A673 (cell line): ENCODE measurements around the gene MAN2A2. TPM values are rescaled to one million over a fixed set of nuclear protein-coding genes. Genes with fewer than 3 reads are reported as not detected.

Source experiments
- BruUV-seq: library from RNA; stranded (reverse); fragments of 400-500 nt; replicated peaks from 2 replicates; lab custom pipeline; 2021; lab: Mats Ljungman, UMichigan
- CTCF ChIA-PET: fragments of 300-600 bp; sonication (Branson Sonifier 250); formaldehyde crosslinking; loops from one replicate; lab custom pipeline; 2022; ENCODE audit warnings: antibody characterized with exemption; lab: Charles Lee
- POLR2A ChIA-PET: fragments of 300-600 bp; sonication (Branson Sonifier 250); formaldehyde crosslinking; loops from one replicate; lab custom pipeline; 2022; ENCODE audit warnings: antibody characterized with exemption; ENCODE audit not compliant: low non-redundant PET; lab: Charles Lee
- DNase-seq: peaks from one replicate; pipeline ENCODE4 v3.0.0-alpha.2; 2015; ENCODE audit warnings: low spot score
- H3K27ac ChIP-seq: fragments of 200-600 bp; sonication (generic); 2 replicates; pipeline ENCODE4 v1.5.1; 2016; ENCODE audit warnings: mixed run types, low read depth, mild to moderate bottlenecking, mixed read lengths, antibody characterized with exemption, low read length; ENCODE audit not compliant: poor library complexity, severe bottlenecking
- H3K27me3 ChIP-seq: fragments of 200-600 bp; sonication (generic); replicated peaks from 2 replicates; pipeline ENCODE4 v1.6.1; 2017; ENCODE audit warnings: mixed run types, low read depth, mild to moderate bottlenecking, mixed read lengths, antibody characterized with exemption, low read length; ENCODE audit not compliant: insufficient read depth, poor library complexity
- H3K36me3 ChIP-seq: fragments of 200-600 bp; sonication (generic); 2 replicates; pipeline ENCODE4 v1.6.1; 2016; ENCODE audit warnings: mixed run types, mild to moderate bottlenecking, mixed read lengths, antibody characterized with exemption, low read length; ENCODE audit not compliant: insufficient read depth, poor library complexity, severe bottlenecking
- H3K4me1 ChIP-seq: fragments of 200-600 bp; sonication (generic); 2 replicates; pipeline ENCODE4 v1.6.1; 2017; ENCODE audit warnings: mixed run types, mild to moderate bottlenecking, mixed read lengths, antibody characterized with exemption, low read length; ENCODE audit not compliant: insufficient read depth, poor library complexity, severe bottlenecking
- H3K4me3 ChIP-seq: fragments of 200-600 bp; sonication (generic); 2 replicates; pipeline ENCODE4 v1.5.1; 2016; ENCODE audit warnings: low read depth, mixed run types, mild to moderate bottlenecking, mixed read lengths, low read length; ENCODE audit not compliant: poor library complexity, severe bottlenecking
- H3K9me3 ChIP-seq: fragments of 200-600 bp; sonication (generic); 2 replicates; pipeline ENCODE4 v1.6.1; 2016; ENCODE audit warnings: mixed run types, low read depth, mild to moderate bottlenecking, mixed read lengths, antibody characterized with exemption, low read length; ENCODE audit not compliant: poor library complexity, severe bottlenecking
- EZH2 ChIP-seq: fragments of 200-600 bp; sonication (generic); IDR thresholded peaks from 2 replicates; pipeline ENCODE4 v1.6.1; 2017; ENCODE audit warnings: borderline replicate concordance, low read depth, mild to moderate bottlenecking, mixed read lengths, antibody characterized with exemption, low read length; ENCODE audit not compliant: poor library complexity, severe bottlenecking
- intact Hi-C: fragments of 100-400 bp; cut with micrococcal nuclease; formaldehyde crosslinking; loops from one replicate; pipeline ENCODE4 v1.10.0; 2022; ENCODE audit not compliant: unreplicated experiment
- total RNA-seq: library from RNA; stranded (reverse); gene quantifications from 2 replicates; pipeline ENCODE4 v1.2.3, GENCODE V29; 2021
- TF ChIP-seq, protein P1 (sequence below): fragments of 300-800, 200-600 bp; sonication (generic); conservative IDR thresholded peaks from 2 replicates; pipeline ENCODE4 v1.5.1; 2017; ENCODE audit warnings: low read depth, mild to moderate bottlenecking, antibody characterized with exemption, low read length, moderate library complexity, mixed read lengths

MAN2A2 gene
- total RNA-seq, 1 experiment from 2014 or later: 75.7 TPM

DNA sequence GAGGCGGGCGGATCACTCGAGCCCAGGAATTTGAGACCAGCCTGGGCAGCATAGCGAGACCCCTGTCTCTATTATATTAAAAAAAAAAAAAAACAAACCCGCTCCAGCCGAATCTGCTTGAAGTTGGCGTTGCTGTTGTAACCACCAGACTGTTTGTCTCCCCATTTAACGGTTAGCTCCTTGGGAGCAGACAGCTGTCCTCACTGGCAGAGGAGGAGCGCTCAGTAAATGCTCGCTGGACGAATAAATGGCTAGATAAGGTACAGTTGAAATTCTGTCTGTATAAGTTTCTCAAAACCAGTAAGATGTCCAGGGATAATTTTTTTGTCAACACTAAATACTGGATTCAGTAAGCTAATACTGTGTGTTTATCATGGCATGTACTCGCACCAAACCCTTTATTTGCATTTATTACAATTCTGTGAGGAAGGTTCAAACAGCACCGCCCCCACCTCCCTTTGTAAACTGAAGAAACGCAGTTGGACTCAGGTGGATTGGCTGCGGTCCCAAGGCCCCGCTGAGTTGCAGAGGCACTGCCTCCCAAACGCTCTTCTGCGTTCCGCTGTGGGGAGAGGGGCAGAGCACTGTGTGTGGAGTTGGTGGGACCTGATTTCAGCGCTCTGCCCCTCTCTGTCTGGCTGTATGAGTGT is 52.6 kb downstream of the MAN2A2 start:
- Histone ChIP-seq H3K4me1 (peaks cover 15% of the 10 kb centered on the region), H3K27ac (peak overlapping the region; percentile 98), H3K9me3 (no peaks in the 10 kb centered on the region), H3K4me3 (peak overlapping the region; percentile 76), H3K27me3 (no peaks in the 10 kb centered on the region), H3K36me3 (peaks cover 34% of the 10 kb centered on the region)
- TF ChIP-seq, protein P1, sequence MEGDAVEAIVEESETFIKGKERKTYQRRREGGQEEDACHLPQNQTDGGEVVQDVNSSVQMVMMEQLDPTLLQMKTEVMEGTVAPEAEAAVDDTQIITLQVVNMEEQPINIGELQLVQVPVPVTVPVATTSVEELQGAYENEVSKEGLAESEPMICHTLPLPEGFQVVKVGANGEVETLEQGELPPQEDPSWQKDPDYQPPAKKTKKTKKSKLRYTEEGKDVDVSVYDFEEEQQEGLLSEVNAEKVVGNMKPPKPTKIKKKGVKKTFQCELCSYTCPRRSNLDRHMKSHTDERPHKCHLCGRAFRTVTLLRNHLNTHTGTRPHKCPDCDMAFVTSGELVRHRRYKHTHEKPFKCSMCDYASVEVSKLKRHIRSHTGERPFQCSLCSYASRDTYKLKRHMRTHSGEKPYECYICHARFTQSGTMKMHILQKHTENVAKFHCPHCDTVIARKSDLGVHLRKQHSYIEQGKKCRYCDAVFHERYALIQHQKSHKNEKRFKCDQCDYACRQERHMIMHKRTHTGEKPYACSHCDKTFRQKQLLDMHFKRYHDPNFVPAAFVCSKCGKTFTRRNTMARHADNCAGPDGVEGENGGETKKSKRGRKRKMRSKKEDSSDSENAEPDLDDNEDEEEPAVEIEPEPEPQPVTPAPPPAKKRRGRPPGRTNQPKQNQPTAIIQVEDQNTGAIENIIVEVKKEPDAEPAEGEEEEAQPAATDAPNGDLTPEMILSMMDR: no peak
- no peak for TF ChIP-seq EZH2
- BruUV-seq: TSS peak; percentile 48
- ChIA-PET POLR2A (interaction anchor here (0.5 kb wide), 1 partner anchor 641 kb away, joined by 10 read pairs; no protein-coding TSS in a partner anchor), CTCF (interaction anchor here (0.7 to 1.7 kb wide), 10 partner anchors 8 to 808 kb away, joined by 3 to 26 read pairs (median 8); partner anchors contain the start of genes HDDC3 and UNC45A)
- DNase-seq: peak; percentile 55
- intact Hi-C loops: loop anchor here (1.0 to 5.0 kb wide), 3 partner anchors 20 to 315 kb away; partner anchors contain the start of genes PRC1 and UNC45A

DNA sequence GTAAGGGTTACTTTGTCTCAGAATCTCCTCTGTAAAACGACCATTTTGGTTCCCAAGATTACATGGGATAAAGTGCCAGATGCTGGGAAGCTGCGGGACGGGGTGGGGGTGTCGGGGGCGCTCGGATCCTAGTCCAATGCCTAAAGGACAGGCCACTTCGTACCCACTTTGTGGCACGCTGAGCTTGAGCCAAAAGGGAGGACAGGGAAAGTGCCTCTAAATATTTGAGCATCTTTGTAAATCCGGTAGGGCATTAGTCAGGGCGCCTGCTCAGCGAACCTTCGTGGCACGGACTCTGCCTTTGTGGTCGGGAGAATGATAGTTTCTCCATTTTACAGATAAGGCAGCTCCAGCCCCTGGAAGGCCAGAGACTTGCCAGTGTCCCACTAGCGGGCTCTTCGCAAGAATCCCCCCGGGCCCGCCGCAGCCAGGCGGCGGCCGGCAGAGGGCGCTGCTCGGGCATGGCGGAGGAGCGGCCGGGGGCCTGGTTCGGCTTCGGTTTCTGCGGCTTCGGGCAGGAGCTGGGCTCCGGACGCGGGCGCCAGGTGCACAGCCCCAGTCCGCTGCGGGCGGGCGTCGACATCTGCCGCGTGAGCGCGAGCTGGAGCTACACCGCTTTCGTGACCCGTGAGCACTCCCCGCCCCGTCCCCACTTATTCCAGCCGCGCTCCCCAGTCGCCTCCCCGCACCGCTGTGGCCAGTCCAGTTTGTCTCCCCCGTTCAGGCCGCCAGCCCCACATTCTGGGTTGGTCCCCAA is 53.4 kb downstream of the MAN2A2 start:
- Histone ChIP-seq H3K4me1 (peaks cover 15% of the 10 kb centered on the region), H3K27ac (peak overlapping the region; percentile 98), H3K4me3 (peak overlapping the region; percentile 76), H3K9me3 (no peaks in the 10 kb centered on the region), H3K27me3 (no peaks in the 10 kb centered on the region), H3K36me3 (peaks cover 34% of the 10 kb centered on the region)
- intact Hi-C loops: loop anchor here (1.0 to 5.0 kb wide), 3 partner anchors 36 to 314 kb away; partner anchors contain the start of gene PRC1
- CTCF ChIA-PET: interaction anchor here (0.7 to 2.8 kb wide), 17 partner anchors 9 to 809 kb away, joined by 3 to 26 read pairs (median 6); partner anchors contain the start of genes HDDC3 and UNC45A
- peak; percentile 89 for DNase-seq
- TF ChIP-seq EZH2: no peak
- TF ChIP-seq, protein P1: peak; percentile 93
- BruUV-seq: no TSS peak
- POLR2A ChIA-PET: no interaction called here

DNA sequence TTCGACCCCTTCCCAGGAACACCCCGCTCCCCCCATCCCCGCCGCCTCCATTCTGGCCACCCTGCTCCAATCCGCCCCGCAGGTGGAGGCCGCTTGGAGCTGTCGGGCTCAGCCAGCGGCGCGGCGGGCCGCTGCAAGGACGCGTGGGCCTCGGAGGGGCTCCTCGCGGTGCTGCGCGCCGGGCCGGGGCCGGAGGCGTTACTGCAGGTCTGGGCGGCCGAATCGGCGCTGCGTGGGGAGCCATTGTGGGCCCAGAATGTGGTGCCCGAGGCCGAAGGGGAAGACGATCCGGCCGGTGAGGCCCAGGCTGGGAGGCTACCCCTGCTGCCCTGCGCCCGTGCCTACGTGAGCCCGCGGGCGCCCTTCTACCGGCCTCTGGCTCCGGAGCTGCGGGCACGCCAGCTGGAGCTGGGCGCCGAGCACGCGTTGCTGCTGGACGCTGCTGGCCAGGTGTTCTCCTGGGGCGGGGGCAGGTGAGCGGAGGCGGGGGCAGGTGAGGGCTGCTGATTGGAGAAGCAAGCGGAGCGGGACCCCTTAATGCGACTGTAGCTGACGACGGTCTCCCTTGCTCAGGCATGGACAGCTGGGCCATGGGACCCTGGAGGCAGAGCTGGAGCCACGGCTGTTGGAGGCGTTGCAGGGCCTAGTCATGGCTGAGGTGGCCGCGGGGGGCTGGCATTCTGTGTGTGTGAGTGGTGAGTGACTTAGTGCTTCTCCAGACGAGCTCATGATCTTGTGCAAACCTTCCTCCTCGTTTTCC is 54.1 kb downstream of the MAN2A2 start:
- intact Hi-C loops: loop anchor here (1.0 to 5.0 kb wide), 3 partner anchors 35 to 314 kb away; partner anchors contain the start of gene PRC1
- CTCF ChIA-PET: interaction anchor here (0.6 to 2.8 kb wide), 15 partner anchors 9 to 315 kb away, joined by 3 to 21 read pairs (median 5); partner anchors contain the start of gene UNC45A
- peak; percentile 51 for DNase-seq
- no TSS peak for BruUV-seq
- TF ChIP-seq, protein P1: no peak
- no peak for TF ChIP-seq EZH2
- H3K27me3 ChIP-seq: no peaks in the 10 kb centered on the region
- POLR2A ChIA-PET: interaction anchor here (0.6 to 0.7 kb wide), 5 partner anchors 9 to 78 kb away, joined by 3 to 4 read pairs (median 3); no protein-coding TSS in a partner anchor
- H3K4me3 ChIP-seq: peak overlapping the region; percentile 76
- H3K36me3 ChIP-seq: peaks cover 42% of the 10 kb centered on the region
- no peaks in the 10 kb centered on the region for H3K9me3 ChIP-seq
- peaks cover 15% of the 10 kb centered on the region for H3K4me1 ChIP-seq
- H3K27ac ChIP-seq: peak overlapping the region; percentile 98
